Hepatocyte (in vitro differentiated cells): ENCODE measurements around the gene PCDHGA7.

Experiments
- CTCF ChIP-seq: fragments of 200-600 bp; sonication (generic); IDR thresholded peaks from 2 replicates; pipeline ENCODE4 v1.5.1; 2016; ENCODE audit warnings: antibody characterized with exemption, mild to moderate bottlenecking; ENCODE audit not compliant: poor library complexity
- EZH2 ChIP-seq: fragments of 200-600 bp; sonication (generic); IDR thresholded peaks from 2 replicates; pipeline ENCODE4 v1.6.1; 2016; ENCODE audit warnings: antibody characterized with exemption, mild to moderate bottlenecking, borderline replicate concordance

DNA sequence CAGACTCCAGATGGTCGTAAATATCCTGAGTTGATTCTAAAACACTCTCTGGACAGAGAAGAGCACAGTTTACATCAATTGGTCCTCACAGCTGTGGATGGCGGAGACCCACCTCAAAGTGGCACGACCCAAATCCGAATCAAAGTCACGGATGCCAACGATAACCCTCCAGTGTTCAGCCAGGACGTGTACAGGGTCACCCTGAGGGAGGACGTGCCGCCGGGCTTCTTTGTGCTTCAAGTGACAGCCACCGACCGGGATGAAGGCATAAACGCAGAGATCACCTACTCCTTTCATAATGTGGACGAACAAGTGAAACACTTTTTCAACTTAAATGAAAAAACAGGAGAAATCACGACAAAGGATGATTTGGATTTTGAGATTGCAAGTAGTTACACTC is 21.9 kb upstream of the PCDHGA7 start:
- no peak for TF ChIP-seq CTCF
- no peak for TF ChIP-seq EZH2
